Small intestine (tissue), 7 donors: ENCODE data around the gene LMTK3. TPM values are rescaled to one million over a fixed set of nuclear protein-coding genes. Genes with fewer than 3 reads are reported as not detected.

Experiments used
- DNase-seq, 2 donors: peaks; one replicate each; pipeline versions ENCODE4 v3.0.0 to v3.0.0-alpha.2; 2013
- FAIRE-seq: peaks from 2 replicates; lab custom pipeline; 2012; peaks lifted over from hg19 to GRCh38; lab: Jason Lieb, UNC
- H3K27ac ChIP-seq, 3 donors: one replicate each; pipeline ENCODE4 v1.5.1; 2013; ENCODE audit warnings: low read length in 2 of 3, mild to moderate bottlenecking in 2 of 3, control low read depth in 1 of 3, inconsistent platforms in 1 of 3, low read depth in 1 of 3, moderate library complexity in 1 of 3
- H3K27me3 ChIP-seq, 3 donors: one replicate each; pipeline ENCODE4 v1.6.1; 2013; ENCODE audit warnings: low read length in 3 of 3, inconsistent platforms in 1 of 3; ENCODE audit not compliant: control insufficient read depth in 3 of 3, insufficient read depth in 3 of 3
- H3K36me3 ChIP-seq, 3 donors: one replicate each; pipeline ENCODE4 v1.6.1; 2013; ENCODE audit warnings: low read length in 3 of 3, inconsistent platforms in 1 of 3, low read depth in 1 of 3, mild to moderate bottlenecking in 1 of 3, moderate library complexity in 1 of 3; ENCODE audit not compliant: control insufficient read depth in 3 of 3, insufficient read depth in 2 of 3
- H3K4me1 ChIP-seq, 3 donors: one replicate each; pipeline ENCODE4 v1.6.1; 2013; ENCODE audit warnings: low read length in 2 of 3, inconsistent platforms in 1 of 3, low read depth in 1 of 3, mild to moderate bottlenecking in 1 of 3, moderate library complexity in 1 of 3; ENCODE audit not compliant: control insufficient read depth in 3 of 3, insufficient read depth in 2 of 3
- H3K4me3 ChIP-seq, 3 donors: one replicate each; pipeline ENCODE4 v1.5.1; 2013; ENCODE audit warnings: low read length in 3 of 3, control low read depth in 1 of 3, inconsistent platforms in 1 of 3, low read depth in 1 of 3, mild to moderate bottlenecking in 1 of 3, moderate library complexity in 1 of 3
- H3K9me3 ChIP-seq, 2 donors: one replicate each; pipeline ENCODE4 v1.6.1; 2013; ENCODE audit warnings: low read depth in 1 of 2, low read length in 1 of 2; ENCODE audit not compliant: control insufficient read depth in 2 of 2, insufficient read depth in 1 of 2
- WGBS, 3 donors: extraction: QIAGEN DNeasy Blood & Tissue Kit; methylation state at CpG; one replicate each; pipeline ENCODE4 v1.1.7; 2013; 5-methylcytosine and 5-hydroxymethylcytosine counted together
- polyA plus RNA-seq, 4 donors: library from polyadenylated mRNA; stranded (reverse) in 3 of 4; unstranded in 1 of 4; fragments of 200-250 nt in 3 of 4; fragments of 120-200 nt in 1 of 4; gene quantifications; one replicate each; pipeline versions ENCODE4 v1.2.1 to v1.2.3, GENCODE V29; 2013
- donor health status: healthy with polysubstance abuse.
- donor health status: control.
- donor health status: control.
- donor health status: Bipolar disorder and iron deficiency.
- donor health status: healthy.

Gene LMTK3
- polyA plus RNA-seq, 4 donors = 3.6 to 7.6 (median 7.1) TPM

- FAIRE-seq = no peak
- 31 to 66% (median 48%) methylated on average over 28 to 46 of the region's 46 CpGs for WGBS, 3 donors
- Histone ChIP-seq H3K27me3 (peaks cover 0 to 24% (median 0%) of the 10 kb centered on the region in 3 donors), H3K4me1 (peaks cover 0 to 31% (median 5%) of the 10 kb centered on the region in 3 donors), H3K9me3 (no peaks in the 10 kb centered on the region), H3K36me3 (no peaks in the 10 kb centered on the region), H3K27ac (no peak overlapping the region), H3K4me3 (peak overlapping the region in 1 of 3 donors; percentile 35)
- no peak for DNase-seq
These were observed 13.7 kb downstream of the LMTK3 start for GRCh38 chr19:48497728-48498594.

GRCh38 chr19:48496959-48497727, 14.5 kb downstream of the LMTK3 start:
- H3K4me1 ChIP-seq = peaks cover 0 to 31% (median 3%) of the 10 kb centered on the region in 3 donors
- WGBS, 3 donors = 21 to 56% (median 33%) methylated on average over 37 to 45 of the region's 45 CpGs
- H3K9me3 ChIP-seq = no peaks in the 10 kb centered on the region
- no peak overlapping the region for H3K27ac ChIP-seq
- DNase-seq (no peak), FAIRE-seq (no peak)
- H3K4me3 ChIP-seq = peak overlapping the region in 2 of 3 donors; percentile 5 to 35
- no peaks in the 10 kb centered on the region for H3K36me3 ChIP-seq
- peaks cover 0 to 25% (median 0%) of the 10 kb centered on the region in 3 donors for H3K27me3 ChIP-seq

- no peak for FAIRE-seq
- DNase-seq = peak; percentile 65 to 80
- Histone ChIP-seq H3K27ac (peak overlapping the region in 2 of 3 donors; percentile 27 to 66), H3K27me3 (peaks cover 0 to 31% (median 0%) of the 10 kb centered on the region in 3 donors), H3K4me3 (no peak overlapping the region), H3K9me3 (no peaks in the 10 kb centered on the region), H3K36me3 (no peaks in the 10 kb centered on the region), H3K4me1 (peaks cover 0 to 37% (median 9%) of the 10 kb centered on the region in 3 donors)
- WGBS, 3 donors = 51 to 57% (median 54%) methylated on average over 6 of the region's 6 CpGs
These were observed 16.2 kb downstream of the LMTK3 start for GRCh38 chr19:48495396-48495795.

GRCh38 chr19:48493718-48494401, 17.8 kb downstream of the LMTK3 start:
- peaks cover 0 to 23% (median 0%) of the 10 kb centered on the region in 3 donors for H3K27me3 ChIP-seq
- DNase-seq = no peak
- H3K27ac ChIP-seq = peak overlapping the region; percentile 35 to 85 (median 80)
- H3K9me3 ChIP-seq = no peaks in the 10 kb centered on the region
- no peaks in the 10 kb centered on the region for H3K36me3 ChIP-seq
- 2 to 4% (median 4%) methylated on average over 22 to 70 of the region's 70 CpGs for WGBS, 3 donors
- FAIRE-seq = no peak
- peaks cover 0 to 46% (median 9%) of the 10 kb centered on the region in 3 donors for H3K4me1 ChIP-seq
- peak overlapping the region in 2 of 3 donors; percentile 55 to 77 for H3K4me3 ChIP-seq

- DNase-seq (peak; percentile 97 to 99), FAIRE-seq (no peak)
- H3K27ac ChIP-seq = peak overlapping the region; percentile 38 to 90 (median 85)
- no peaks in the 10 kb centered on the region for H3K9me3 ChIP-seq
- peak overlapping the region in 2 of 3 donors; percentile 55 to 77 for H3K4me3 ChIP-seq
- H3K4me1 ChIP-seq = peaks cover 0 to 50% (median 11%) of the 10 kb centered on the region in 3 donors
- H3K36me3 ChIP-seq = no peaks in the 10 kb centered on the region
- 2 to 4% (median 3%) methylated on average over 33 to 47 of the region's 47 CpGs for WGBS, 3 donors
- peaks cover 0 to 20% (median 0%) of the 10 kb centered on the region in 3 donors for H3K27me3 ChIP-seq
These were observed 18.5 kb downstream of the LMTK3 start for GRCh38 chr19:48492925-48493717.

GRCh38 chr19:48491793-48492123, 19.9 kb downstream of the LMTK3 start:
- FAIRE-seq = no peak
- H3K27ac ChIP-seq = no peak overlapping the region
- no peak overlapping the region for H3K4me3 ChIP-seq
- peaks cover 0 to 49% (median 11%) of the 10 kb centered on the region in 3 donors for H3K4me1 ChIP-seq
- no peak for DNase-seq
- H3K9me3 ChIP-seq = no peaks in the 10 kb centered on the region
- peaks cover 0 to 18% (median 0%) of the 10 kb centered on the region in 3 donors for H3K27me3 ChIP-seq
- no peaks in the 10 kb centered on the region for H3K36me3 ChIP-seq
- 34 to 53% (median 46%) methylated on average over 9 to 10 of the region's 10 CpGs for WGBS, 3 donors

- peak; percentile 61 to 64 for DNase-seq
- H3K27me3 ChIP-seq = peaks cover 0 to 18% (median 0%) of the 10 kb centered on the region in 3 donors
- H3K27ac ChIP-seq = peak overlapping the region in 1 of 3 donors; percentile 0
- no peaks in the 10 kb centered on the region for H3K9me3 ChIP-seq
- FAIRE-seq = no peak
- peak overlapping the region in 1 of 3 donors; percentile 3 for H3K4me3 ChIP-seq
- H3K36me3 ChIP-seq = no peaks in the 10 kb centered on the region
- WGBS, 3 donors = 6 to 16% (median 14%) methylated on average over 33 to 50 of the region's 50 CpGs
- H3K4me1 ChIP-seq = peaks cover 0 to 49% (median 11%) of the 10 kb centered on the region in 3 donors
These were observed 20.4 kb downstream of the LMTK3 start for GRCh38 chr19:48490981-48491792.
